ENCODE results near the gene BCL2. TPM values are rescaled to one million over a fixed set of nuclear protein-coding genes. Genes with fewer than 3 reads are reported as not detected.

The BCL2 gene
- total RNA-seq, 1 donor from 2014 or later: 17.9 TPM

DNA sequence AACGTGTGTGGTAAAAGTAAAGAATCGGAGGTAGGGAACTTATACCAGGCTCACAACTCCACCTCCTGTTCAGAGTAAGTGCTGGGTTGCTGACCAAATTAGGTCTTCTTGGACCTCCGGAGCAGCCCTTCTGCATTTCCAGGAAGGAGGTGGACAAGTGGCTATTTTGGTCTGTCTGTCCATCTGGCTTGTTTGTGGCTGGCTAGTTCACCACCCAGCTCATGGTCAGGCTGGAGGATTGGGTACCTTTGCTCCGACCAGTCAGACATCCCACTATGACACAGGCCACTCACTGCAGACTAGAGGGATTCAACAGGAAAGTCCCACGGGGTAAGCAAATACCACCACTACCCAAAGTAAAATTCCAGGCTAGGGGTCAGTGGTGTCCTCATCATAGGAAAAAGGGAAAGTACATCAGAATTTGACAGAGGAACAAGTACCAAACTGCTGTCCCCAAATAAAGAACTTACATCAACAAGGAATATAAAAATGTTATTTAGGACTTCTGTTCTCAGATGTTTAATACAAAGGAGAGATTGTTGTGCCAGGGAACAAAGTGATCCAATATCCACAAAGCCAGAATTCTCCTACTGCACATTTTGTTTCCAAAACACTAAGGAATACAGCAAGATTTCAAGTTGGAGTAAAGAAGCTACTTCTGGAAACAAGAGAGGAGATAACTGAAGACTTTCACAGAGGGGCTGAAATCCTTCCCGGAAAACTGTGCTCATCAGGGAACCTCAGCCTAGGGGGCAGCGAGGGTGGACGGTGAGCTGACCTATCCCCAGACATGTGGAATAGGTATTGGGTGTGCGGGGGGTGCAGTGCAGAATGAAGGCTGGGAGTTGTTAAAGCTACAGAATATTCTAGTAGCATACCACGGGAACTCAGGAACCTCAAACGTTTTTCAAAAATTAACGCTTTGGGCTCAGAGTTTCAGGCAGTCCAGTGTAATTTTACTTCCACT is 56.9 kb downstream of the BCL2 start:
- FAIRE-seq: no peak
- no peak for DNase-seq (ENCODE audit: low spot score in 2 of 2)

DNA sequence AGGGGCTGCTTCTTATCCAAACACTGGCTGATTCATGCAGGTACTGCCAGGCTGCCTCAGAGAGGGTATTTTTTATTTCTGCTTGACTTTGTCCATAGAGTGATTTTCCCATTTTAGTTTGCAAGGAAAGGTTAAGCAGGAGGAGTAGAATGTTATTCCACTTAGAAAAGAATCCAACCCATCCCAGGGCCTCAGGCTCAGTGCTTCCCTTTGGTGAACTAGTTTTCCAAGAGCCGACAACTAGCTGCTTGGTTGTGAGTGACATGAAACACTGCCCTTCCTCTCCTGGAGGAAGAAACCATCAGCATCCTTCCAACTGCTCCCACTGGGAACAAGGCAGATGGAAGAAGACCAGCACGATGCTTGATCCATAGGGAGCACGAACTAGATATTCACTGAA is 58.5 kb downstream of the BCL2 start:
- no peak for FAIRE-seq
- DNase-seq (ENCODE audit: low spot score in 2 of 2): no peak

DNA sequence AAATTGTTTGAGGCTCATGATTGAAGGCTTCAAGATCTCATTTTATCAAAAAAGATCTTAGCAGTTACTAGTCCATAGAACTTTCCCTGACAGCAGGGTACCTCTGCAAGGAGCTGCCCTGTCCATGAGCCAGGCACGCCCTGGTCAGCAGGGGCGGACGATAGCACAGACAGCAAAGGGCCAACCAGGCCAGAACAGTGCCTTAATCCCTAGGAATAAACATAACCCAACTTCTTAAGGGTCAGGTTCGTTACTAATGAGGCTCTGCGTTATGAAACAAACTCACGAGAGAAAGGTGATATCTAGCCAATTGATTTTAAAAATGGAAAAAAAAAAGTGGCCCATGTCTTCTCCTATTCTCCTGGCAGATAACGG is 59.2 kb downstream of the BCL2 start:
- DNase-seq (ENCODE audit: low spot score in 2 of 2) (no peak), FAIRE-seq (no peak)

DNA sequence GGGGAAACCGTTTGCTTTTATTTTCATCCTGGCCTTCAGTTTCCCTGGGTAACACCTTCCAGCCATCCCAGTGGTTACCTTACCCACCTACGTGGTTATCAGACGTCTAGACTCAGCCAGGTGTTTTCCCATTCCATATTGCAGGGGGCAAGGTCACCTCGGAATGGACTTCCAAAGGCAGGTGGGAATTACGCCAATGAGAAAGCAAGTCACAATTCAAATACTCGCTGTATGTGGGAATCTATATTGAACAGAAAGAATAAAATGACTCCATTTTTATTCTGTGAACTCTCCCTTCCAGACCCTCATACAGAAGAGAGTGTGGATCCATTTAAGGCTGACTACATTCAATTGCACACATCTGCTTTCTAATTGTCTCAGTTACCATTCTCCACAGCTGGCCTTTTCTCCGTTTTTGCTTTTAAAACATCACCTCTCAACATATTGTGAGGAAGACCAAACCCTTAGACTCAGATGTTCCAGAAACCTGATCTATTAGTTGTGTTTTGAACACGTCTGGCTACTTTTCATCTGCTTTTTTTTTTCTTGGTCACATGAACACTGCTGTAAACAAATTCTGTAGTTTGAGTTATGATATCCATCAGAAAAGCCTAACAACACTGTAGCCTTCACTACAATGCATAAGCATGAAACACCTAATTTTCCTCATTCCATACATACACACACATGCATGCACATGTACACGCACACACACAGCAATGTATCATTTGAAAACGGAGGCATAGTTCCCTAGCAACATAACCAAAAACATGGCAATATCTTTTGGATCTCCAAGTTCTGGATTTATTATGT is 59.8 kb downstream of the BCL2 start:
- DNase-seq (ENCODE audit: low spot score in 2 of 2): no peak
- FAIRE-seq: no peak

DNA sequence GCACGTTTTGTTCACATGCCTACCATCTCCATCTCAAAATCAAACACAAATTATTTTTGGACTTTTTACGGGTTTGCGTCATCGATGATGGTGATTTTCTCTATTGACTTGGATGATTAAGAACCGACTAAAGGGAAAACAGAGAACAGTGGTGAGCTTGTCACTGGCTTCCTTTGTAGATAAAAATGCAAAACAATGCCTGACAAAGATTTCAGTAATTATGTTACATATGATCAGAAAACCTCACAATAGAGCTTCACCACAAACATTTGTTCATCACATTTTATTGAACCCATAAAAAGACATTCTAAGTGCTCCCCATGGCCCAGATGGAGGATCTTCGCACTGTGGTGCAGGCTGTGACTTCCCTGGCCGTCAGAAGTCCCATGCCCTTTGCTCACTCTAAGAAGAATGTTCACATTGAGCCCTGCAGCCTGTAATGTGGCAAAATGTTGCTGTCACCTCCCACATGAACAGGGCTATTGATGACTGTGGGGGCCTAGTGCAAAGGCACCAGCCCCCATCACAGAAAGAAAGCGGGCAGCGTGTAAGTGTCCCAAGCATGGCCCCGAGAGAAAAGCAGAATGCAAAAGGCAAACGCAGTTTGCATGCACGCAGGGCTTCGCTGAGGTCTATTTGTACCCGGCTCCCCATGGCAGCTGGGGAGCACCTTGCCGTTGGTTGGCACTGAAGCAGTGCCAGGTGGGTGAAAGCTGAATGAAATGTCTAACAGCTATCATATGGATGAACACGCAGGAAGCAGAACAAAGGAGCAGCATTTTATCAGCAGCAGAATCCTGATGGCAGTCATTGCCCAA is 60.6 kb downstream of the BCL2 start:
- DNase-seq (ENCODE audit: low spot score in 2 of 2) (no peak), FAIRE-seq (no peak)

DNA sequence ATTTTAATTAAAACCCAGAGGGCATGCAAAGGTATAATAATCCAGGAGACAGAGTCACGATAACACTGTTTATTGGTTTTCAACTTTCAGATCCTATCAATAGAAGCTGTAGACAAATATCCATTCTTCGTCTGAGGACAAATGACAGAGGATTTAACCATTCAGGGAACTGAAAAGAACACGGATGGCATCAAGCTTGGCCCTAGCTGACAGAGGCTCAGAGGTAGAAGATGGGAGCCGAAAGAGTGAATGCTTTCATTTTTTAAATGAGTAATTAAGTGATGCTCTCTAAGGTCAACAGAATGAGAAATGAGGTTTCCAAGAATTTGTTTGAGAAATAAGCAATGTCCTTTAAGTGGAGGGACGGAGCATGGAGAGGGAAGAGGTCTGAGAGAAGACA is 62.1 kb downstream of the BCL2 start:
- FAIRE-seq (no peak), DNase-seq (ENCODE audit: low spot score in 2 of 2) (no peak)

DNA sequence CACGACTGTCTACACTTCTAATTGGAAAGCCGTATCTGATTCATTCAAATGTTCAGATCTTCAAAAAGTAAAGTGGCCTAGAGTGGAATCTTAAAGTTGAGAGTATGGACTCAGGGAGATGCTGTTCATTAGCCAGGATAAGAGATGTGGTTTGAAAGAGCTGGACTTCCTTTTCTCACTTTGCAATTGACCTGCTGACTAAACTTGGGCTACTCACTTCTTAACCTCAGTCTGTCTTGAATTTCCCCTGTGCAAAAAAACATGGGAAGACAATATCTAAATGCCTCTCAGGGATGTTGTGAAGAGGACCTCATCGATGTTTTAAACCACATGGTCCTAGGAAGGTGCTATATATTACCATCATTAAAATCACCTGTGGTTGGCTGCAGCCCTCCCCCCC is 64.1 kb downstream of the BCL2 start:
- DNase-seq (ENCODE audit: low spot score in 2 of 2) (no peak), FAIRE-seq (no peak)

DNA sequence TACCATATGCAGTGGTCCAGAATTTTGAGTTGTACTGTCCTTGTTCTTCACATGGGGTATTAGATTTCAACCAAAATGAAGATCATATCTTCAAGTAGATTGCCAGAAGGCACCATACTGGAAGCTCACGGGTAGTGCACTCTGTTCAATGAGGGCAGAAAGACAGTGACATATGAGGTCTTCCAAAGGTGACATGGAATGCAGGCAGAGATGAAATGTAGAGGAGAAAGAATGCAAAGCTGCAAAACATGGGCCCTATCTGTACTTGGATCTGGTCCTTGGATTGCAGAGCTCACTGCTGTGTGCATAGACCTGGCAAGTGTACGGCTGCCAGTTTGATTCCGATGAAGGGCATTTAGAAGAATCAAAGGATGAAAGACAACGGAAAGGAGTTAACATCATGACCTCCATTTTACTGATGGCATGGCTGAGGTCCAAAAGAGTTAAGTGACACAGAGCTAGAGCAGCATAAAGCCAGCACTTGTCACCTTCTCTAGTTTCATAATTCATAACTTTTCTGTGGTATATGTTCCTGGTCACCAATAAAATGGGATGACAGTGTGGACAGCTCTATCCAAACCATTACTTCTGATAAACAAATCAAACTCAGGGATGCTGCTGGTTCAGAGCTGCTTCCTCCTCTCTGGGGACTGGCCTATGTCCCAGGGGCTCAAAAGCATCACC is 64.7 kb downstream of the BCL2 start:
- no peak for DNase-seq (ENCODE audit: low spot score in 2 of 2)
- no peak for FAIRE-seq

DNA sequence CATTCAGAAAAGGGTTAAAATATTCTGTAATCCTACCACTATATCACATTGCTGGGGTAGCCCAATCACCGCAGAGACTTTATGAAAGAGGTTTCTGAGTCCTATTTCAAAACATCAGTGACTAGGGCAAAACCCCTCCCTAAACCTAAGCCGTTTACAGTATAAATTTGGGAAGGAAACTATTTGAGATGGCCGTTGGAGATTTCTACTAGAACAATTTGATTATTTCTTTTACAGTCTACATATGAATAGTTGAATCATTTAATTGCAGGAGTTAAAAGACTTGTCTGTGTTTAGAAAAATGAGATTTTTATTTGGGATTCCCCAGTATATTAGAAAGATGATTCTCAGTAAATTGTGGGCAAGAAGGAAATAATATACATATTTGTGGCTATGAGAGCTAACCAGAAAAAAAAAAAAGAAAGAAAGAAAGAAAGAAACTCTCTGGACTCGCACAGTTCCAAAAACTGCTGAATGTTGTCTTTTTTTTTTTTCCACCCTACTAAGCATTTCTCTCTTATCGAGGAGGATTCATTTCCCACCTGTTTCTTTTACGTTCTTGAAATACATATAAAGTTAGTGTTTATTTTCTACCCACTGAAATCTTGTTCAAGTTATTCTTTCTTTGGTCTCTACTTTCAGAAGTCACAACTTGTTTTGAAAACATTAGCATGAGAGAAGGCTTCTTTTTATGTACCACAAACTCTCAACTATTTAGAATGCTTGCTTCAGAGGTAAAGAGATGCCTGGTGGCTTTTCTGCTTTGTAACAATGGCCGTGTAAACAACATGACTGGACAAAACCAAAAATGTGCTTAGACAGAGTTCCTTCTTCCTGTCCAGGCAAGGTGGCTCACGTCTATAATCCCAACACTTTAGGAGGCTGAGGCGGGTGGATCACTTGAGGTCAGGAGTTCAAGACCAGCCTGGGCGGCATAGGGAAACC is 65.9 kb downstream of the BCL2 start:
- FAIRE-seq (no peak), DNase-seq (ENCODE audit: low spot score in 2 of 2) (no peak)

DNA sequence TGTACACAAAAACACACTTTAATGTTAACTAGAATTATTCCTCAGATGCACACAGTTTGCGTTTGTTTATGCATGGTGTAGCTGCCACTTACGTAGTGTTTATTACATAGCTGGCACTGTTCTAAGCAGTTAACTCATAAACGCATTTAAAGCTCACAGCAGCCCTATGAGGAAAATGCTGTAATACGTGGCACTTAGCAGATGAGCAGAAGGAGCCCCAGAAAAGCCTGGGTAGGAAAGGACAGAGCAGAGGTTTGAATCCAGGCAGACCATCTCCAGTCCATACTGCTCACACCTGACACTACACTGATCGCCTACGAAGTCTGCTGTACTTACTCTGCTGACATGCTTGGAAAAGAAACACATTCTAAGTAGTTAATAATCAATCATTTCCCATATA is 66.6 kb downstream of the BCL2 start:
- DNase-seq (ENCODE audit: low spot score in 2 of 2): no peak
- no peak for FAIRE-seq

DNA sequence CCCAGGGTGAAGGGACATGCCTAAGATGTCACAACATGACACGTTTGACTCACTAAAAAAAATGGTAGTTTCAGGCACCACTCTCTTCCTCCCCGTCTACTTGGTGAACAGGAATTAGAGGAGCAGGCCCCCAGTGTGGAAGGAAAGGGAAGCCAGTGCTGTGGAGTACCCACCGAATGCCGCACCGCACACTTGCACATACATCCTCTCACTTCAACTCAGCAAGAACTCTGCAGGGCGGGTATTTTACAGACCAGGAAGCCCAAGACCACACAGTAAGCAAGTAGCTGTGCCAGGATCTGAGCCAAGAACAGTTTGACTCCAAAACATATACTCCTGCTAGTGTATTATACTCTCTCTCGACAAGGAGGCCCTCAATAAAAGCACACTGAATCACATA is 69.8 kb downstream of the BCL2 start:
- FAIRE-seq (no peak), DNase-seq (ENCODE audit: low spot score in 2 of 2) (no peak)

DNA sequence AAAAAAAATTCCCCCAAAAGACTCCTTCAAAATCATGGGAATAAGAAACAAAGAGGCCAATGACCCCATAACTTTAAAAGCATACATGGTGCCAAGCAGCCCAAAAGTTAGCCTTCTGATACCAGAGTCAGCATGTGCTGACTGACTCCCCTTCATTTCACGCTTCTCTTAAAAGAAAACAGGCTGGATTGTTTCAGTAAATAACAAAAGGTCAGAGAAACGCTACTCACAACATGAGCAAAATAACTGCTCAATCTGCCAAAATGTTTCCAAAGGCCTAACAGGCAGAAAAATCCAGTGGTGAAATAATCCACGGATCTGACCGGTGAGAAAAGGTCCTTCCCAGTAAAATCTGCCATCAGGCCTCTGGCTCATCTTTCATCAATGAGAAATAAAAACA is 71.6 kb downstream of the BCL2 start:
- DNase-seq (ENCODE audit: low spot score in 2 of 2) (no peak), FAIRE-seq (no peak)

DNA sequence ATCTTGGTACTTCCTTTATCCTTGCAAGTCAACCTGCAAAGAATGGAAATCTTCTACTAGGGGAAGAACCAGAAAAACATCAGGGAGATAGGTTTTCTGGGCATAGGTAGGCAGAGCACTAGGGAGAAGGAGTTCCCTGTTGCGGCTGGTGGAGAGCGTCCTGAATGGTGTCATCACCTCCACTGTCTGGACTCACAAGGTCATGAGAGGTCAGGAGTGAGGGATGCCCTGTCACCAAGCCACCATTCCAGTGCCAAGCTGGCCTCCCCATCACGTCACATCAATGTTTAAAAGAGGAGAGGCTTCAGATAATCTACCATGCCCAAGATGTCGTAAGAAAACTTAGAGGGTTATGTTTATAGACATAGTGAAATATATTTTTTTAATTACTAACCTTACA is 72.1 kb downstream of the BCL2 start:
- DNase-seq (ENCODE audit: low spot score in 2 of 2) (no peak), FAIRE-seq (no peak)

DNA sequence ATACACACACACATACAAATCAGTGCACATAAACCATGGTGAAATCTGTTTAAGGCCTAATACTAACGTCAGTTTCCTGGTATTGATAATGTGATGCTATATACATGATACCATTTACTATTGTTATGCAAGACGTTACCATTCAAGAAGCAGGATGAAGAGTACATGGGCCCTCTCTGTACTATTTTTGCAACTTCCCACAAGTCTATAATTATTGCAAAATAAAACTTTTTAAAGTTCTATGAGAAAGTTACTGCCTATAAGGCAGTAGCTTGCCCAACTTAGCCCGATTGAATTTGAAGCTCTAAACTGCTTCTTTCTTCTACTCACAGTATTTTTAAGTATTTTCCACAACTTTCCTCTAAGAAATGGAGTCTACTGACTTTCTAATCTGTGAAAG is 74.0 kb downstream of the BCL2 start:
- DNase-seq (ENCODE audit: low spot score in 2 of 2) (no peak), FAIRE-seq (no peak)

DNA sequence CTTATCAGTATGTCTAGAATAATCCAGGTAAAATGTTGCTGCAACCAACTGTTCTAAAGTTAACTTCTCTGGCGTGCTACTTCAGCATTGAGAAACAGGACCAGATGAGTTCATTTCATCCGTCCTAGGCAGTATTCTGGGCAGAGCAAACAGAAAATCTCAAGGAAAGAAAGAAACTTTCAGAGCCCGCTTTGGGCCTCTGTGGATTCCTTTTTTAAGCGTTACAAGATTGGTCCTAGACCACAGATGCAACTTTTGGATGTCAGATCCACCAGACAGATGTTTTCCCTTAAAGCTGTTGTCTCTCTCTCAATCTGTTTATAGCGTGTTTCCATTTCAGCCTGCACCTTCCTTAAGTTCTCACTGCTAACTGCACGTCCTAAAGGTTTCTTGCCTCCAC is 75.0 kb downstream of the BCL2 start:
- no peak for DNase-seq (ENCODE audit: low spot score in 2 of 2)
- FAIRE-seq: no peak

DNA sequence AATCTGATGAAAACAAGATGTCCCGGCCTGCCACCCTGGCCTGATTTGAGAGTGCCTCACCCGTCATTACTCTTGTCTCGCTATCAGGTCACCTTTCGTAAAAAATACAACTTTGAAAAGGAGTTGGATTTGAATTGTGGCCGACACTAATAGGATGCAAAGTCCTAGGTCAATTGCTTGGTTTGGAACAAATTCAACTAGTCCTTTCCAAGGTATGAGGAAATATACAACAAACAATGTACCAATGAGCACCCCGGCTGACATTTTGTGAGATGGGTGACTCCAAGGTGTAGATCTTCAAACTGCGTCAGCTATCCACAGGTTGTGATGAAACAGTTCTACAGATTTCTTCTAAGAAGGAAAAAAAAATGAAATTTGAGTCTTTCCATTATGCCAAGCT is 77.8 kb downstream of the BCL2 start:
- DNase-seq (ENCODE audit: low spot score in 2 of 2) (no peak), FAIRE-seq (no peak)

DNA sequence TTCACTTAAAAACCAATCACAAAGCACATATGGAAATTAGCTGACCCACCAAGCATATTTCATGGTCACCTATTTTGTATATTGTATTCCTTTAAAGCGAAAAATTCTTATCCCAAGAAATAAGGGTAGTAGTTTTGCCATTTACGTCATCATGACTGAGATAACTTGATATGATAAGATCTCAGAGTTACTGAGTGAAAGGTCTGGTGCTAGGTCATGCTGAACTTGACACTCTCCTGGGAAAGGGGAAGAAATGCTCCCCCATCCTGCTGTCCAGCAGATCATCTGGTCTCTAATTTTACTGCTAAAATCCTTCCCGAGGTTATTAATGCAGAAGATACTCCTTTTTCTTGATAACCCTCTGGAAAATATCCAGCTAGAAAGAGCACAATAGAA is 78.3 kb downstream of the BCL2 start:
- FAIRE-seq: no peak
- DNase-seq (ENCODE audit: low spot score in 2 of 2): no peak

DNA sequence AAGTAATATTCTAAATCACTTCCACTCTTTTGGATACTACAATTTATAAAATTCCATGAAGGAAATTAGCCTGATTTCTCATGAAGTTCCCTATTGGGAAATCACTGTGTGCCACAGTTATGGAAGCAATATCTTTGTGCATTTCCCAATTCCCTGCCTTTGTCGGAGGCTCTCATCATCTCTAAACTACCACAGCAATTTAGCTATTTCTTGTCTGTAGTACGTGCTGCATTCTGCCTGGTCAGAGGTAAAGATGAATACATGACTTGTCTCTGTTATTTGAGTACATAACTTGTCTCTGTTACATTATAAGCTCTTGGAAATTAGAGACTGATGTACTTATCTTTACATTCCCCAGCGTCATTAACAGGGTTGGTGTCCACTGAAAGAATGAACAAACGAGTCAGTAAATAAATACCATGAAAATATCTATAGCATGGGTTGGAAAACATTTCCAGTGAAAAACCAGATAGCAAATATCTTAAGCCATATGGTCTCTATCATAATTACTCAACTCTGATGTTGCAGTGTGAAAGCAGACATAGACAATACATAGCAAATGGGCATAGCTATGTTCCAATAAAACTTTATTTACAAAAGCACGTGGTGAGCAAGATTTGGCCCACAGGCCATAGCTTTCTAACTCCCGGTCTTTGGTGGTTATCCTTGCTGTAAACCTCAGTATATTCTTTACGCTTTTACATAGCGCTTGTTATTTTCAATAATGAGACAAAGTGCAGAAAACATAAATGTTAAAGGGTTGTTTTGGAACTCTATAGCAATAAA is 78.8 kb downstream of the BCL2 start:
- no peak for DNase-seq (ENCODE audit: low spot score in 2 of 2)
- FAIRE-seq: no peak
